OCI-LY7 (cell line): Measurements from ENCODE around the gene RITA1. TPM values are rescaled to one million over a fixed set of nuclear protein-coding genes. Genes with fewer than 3 reads are reported as not detected.
A peak's percentile ranks its signal among the peaks of the same experiment; 100 is the strongest.

Source experiments
- BruUV-seq: library from RNA; stranded (reverse); fragments of 400-500 nt; replicated peaks from 2 replicates; lab custom pipeline; 2021; lab: Mats Ljungman, UMichigan
- CTCF ChIA-PET: fragments of 300-600 bp; sonication (Branson Sonifier 250); formaldehyde crosslinking; loops from one replicate; lab custom pipeline; 2022; ENCODE audit warnings: antibody characterized with exemption; ENCODE audit not compliant: unreplicated experiment; lab: Charles Lee
- POLR2A ChIA-PET: fragments of 300-600 bp; sonication (Branson Sonifier 250); formaldehyde crosslinking; loops from one replicate; lab custom pipeline; 2022; ENCODE audit warnings: antibody characterized with exemption; lab: Charles Lee
- DNase-seq: peaks from one replicate; pipeline ENCODE4 v3.0.0-alpha.2; 2015; ENCODE audit warnings: low spot score
- H2AFZ ChIP-seq: fragments of 200-600 bp; sonication (generic), shearing (Covaris generic); 2 replicates; pipeline ENCODE4 v1.6.1; 2014; ENCODE audit warnings: mild to moderate bottlenecking, antibody characterized with exemption, low read length, moderate library complexity
- H3K27ac ChIP-seq: fragments of 200-600 bp; sonication (generic); 2 replicates; pipeline ENCODE4 v1.5.1; 2014; ENCODE audit warnings: mixed run types, low read depth, mild to moderate bottlenecking, moderate library complexity, low read length, inconsistent platforms; ENCODE audit not compliant: poor library complexity, severe bottlenecking
- H3K36me3 ChIP-seq: fragments of 200-600 bp; sonication (generic); 2 replicates; pipeline ENCODE4 v1.6.1; 2014; ENCODE audit warnings: mild to moderate bottlenecking, antibody characterized with exemption, low read length, moderate library complexity, mixed read lengths; ENCODE audit not compliant: insufficient read depth
- H3K4me1 ChIP-seq: fragments of 200-600 bp; sonication (generic); 2 replicates; pipeline ENCODE4 v1.5.1; 2014; ENCODE audit warnings: mild to moderate bottlenecking, low read length; ENCODE audit not compliant: insufficient read depth, poor library complexity, severe bottlenecking
- H3K4me2 ChIP-seq: fragments of 200-600 bp; sonication (generic); 2 replicates; pipeline ENCODE4 v1.6.1; 2014; ENCODE audit warnings: mild to moderate bottlenecking, low read length
- H3K4me3 ChIP-seq: fragments of 200-600 bp; sonication (generic); 2 replicates; pipeline ENCODE4 v1.5.1; 2014; ENCODE audit warnings: mild to moderate bottlenecking, low read depth, low read length; ENCODE audit not compliant: poor library complexity, severe bottlenecking
- H3K79me2 ChIP-seq: fragments of 200-600 bp; sonication (generic); 2 replicates; pipeline ENCODE4 v1.6.1; 2016; ENCODE audit warnings: low read depth, mild to moderate bottlenecking, low read length, moderate library complexity, mixed read lengths; ENCODE audit not compliant: insufficient read depth
- H3K9me2 ChIP-seq: fragments of 200-600 bp; sonication (generic); 2 replicates; pipeline ENCODE4 v1.6.1; 2016; ENCODE audit warnings: mild to moderate bottlenecking, low read length, mixed read lengths; ENCODE audit not compliant: insufficient read depth
- H3K9me3 ChIP-seq: fragments of 200-600 bp; sonication (generic); 2 replicates; pipeline ENCODE4 v1.6.1; 2014; ENCODE audit warnings: mild to moderate bottlenecking, mixed run types, low read length, mixed read lengths
- H4K20me1 ChIP-seq: fragments of 200-600 bp; sonication (generic); 2 replicates; pipeline ENCODE4 v1.6.1; 2014; ENCODE audit warnings: mild to moderate bottlenecking, antibody characterized with exemption, low read length, moderate library complexity, mixed read lengths; ENCODE audit not compliant: insufficient read depth
- CTCF ChIP-seq: fragments of 200-600 bp; sonication (generic); conservative IDR thresholded peaks from 2 replicates; pipeline ENCODE4 v1.5.1; 2014; ENCODE audit warnings: mild to moderate bottlenecking, antibody characterized with exemption, low read length, moderate library complexity, mixed read lengths
- EZH2phosphoT487 ChIP-seq: fragments of 200-600 bp; sonication (generic); IDR thresholded peaks from 2 replicates; pipeline ENCODE4 v1.6.1; 2018; ENCODE audit warnings: low read depth, borderline replicate concordance, mild to moderate bottlenecking, mixed run types, antibody characterized with exemption, low read length, moderate library complexity, mixed read lengths
- intact Hi-C: fragments of 100-400 bp; cut with micrococcal nuclease; formaldehyde crosslinking; loops from one replicate; pipeline ENCODE4 v1.10.0; 2022; ENCODE audit not compliant: unreplicated experiment
- total RNA-seq, 2 experiments: library from RNA; depleted of rRNA in 1 of 2; stranded (reverse); fragments of >200 nt in 1 of 2; shearing (Covaris generic) in 1 of 2; gene quantifications; 2 replicates each; pipeline ENCODE4 v1.2.3, GENCODE V29; 2014 to 2022

RITA1 gene
- total RNA-seq, 2 experiments from 2014 or later: 68.6 to 90.8 TPM

- H3K9me3 ChIP-seq: no peaks in the 10 kb centered on the region
- peak overlapping the region; percentile 92 for H3K4me2 ChIP-seq
- H3K79me2 ChIP-seq: peaks cover 68% of the 10 kb centered on the region
- POLR2A ChIA-PET: interaction anchor here (0.7 to 4.6 kb wide), 2 partner anchors 9 to 36 kb away, joined by 5 to 20 read pairs; no protein-coding TSS in a partner anchor
- intact Hi-C loops: no loop called here
- DNase-seq: no peak
- TF ChIP-seq EZH2phosphoT487 (no peak), CTCF (no peak)
- H3K27ac ChIP-seq: no peak overlapping the region
- peaks cover 68% of the 10 kb centered on the region for H3K36me3 ChIP-seq
- no peak overlapping the region for H2AFZ ChIP-seq
- H4K20me1 ChIP-seq: peaks cover 12% of the 10 kb centered on the region; the same call in 1 of the 2 replicates
- BruUV-seq: no TSS peak
- peak overlapping the region; percentile 92 for H3K4me3 ChIP-seq
- peaks cover 40% of the 10 kb centered on the region for H3K4me1 ChIP-seq
- CTCF ChIA-PET: no interaction called here
- no peaks in the 10 kb centered on the region for H3K9me2 ChIP-seq
These were observed 2.4 kb upstream of the RITA1 start for GRCh38 chr12:113183030-113183589.

- CTCF ChIA-PET: interaction anchor here (0.5 to 0.8 kb wide), 2 partner anchors 10 to 29 kb away, joined by 3 to 4 read pairs; no protein-coding TSS in a partner anchor
- Histone ChIP-seq H3K4me2 (peak overlapping the region; percentile 92), H3K36me3 (peaks cover 67% of the 10 kb centered on the region), H3K9me2 (no peaks in the 10 kb centered on the region), H4K20me1 (peaks cover 12% of the 10 kb centered on the region; the same call in 1 of the 2 replicates), H3K27ac (peak overlapping the region; percentile 86), H3K79me2 (peaks cover 80% of the 10 kb centered on the region), H3K9me3 (no peaks in the 10 kb centered on the region), H3K4me3 (peak overlapping the region; percentile 92), H2AFZ (no peak overlapping the region; the same call in 1 of the 2 replicates), H3K4me1 (peaks cover 43% of the 10 kb centered on the region)
- BruUV-seq: no TSS peak
- no peak for DNase-seq
- no peak for TF ChIP-seq EZH2phosphoT487
- no peak; the same call in 1 of the 2 replicates for TF ChIP-seq CTCF
- intact Hi-C loops: no loop called here
- POLR2A ChIA-PET: interaction anchor here (0.6 to 4.6 kb wide), 6 partner anchors 10 to 45 kb away, joined by 3 to 24 read pairs (median 4); partner anchors contain the start of gene TPCN1
These were observed 1.2 kb upstream of the RITA1 start for GRCh38 chr12:113184098-113184899.
